Skeletal muscle satellite cell (primary cell): ENCODE data around the gene SLC6A16.
A peak's percentile ranks its signal among the peaks of the same experiment; 100 is the strongest.

Experiments
- H3K27me3 ChIP-seq: 2 replicates; pipeline ENCODE4 v1.7.0; 2013; ENCODE audit warnings: low read length; ENCODE audit not compliant: control insufficient read depth, insufficient read depth
- H3K36me3 ChIP-seq: 2 replicates; pipeline ENCODE4 v1.7.0; 2013; ENCODE audit warnings: mild to moderate bottlenecking, control low read depth, low read length; ENCODE audit not compliant: insufficient read depth
- H3K4me1 ChIP-seq: 2 replicates; pipeline ENCODE4 v1.7.0; 2013; ENCODE audit warnings: low read length; ENCODE audit not compliant: control insufficient read depth, insufficient read depth
- H3K4me2 ChIP-seq: 2 replicates; pipeline ENCODE4 v1.7.0; 2013; ENCODE audit warnings: mild to moderate bottlenecking, low read length
- H3K4me3 ChIP-seq: 2 replicates; pipeline ENCODE4 v1.7.0; 2013; ENCODE audit warnings: low read length
- H3K9ac ChIP-seq: 2 replicates; pipeline ENCODE4 v1.7.0; 2013; ENCODE audit warnings: mild to moderate bottlenecking, low read depth, low read length, moderate library complexity
- H3K9me3 ChIP-seq: replicated peaks from 2 replicates; pipeline ENCODE4 v1.7.0; 2013; ENCODE audit warnings: mild to moderate bottlenecking, control low read depth, low read length

Gene SLC6A16

GRCh38 chr19:49359851-49360820 lies 35.1 kb upstream of the SLC6A16 start:
- Histone ChIP-seq H3K4me1 (peaks cover 8% of the 10 kb centered on the region), H3K9ac (peak overlapping the region; percentile 92), H3K36me3 (peaks cover 5% of the 10 kb centered on the region), H3K9me3 (no peaks in the 10 kb centered on the region), H3K4me3 (no peak overlapping the region), H3K27me3 (no peaks in the 10 kb centered on the region), H3K4me2 (no peak overlapping the region)

- no peaks in the 10 kb centered on the region for H3K9me3 ChIP-seq
- H3K4me1 ChIP-seq, result no peaks in the 10 kb centered on the region
- peaks cover 16% of the 10 kb centered on the region for H3K36me3 ChIP-seq
- no peaks in the 10 kb centered on the region for H3K27me3 ChIP-seq
- H3K4me3 ChIP-seq, result no peak overlapping the region
- H3K4me2 ChIP-seq, result no peak overlapping the region
- H3K9ac ChIP-seq, result no peak overlapping the region
Measured at GRCh38 chr19:49357186-49357585, 32.2 kb upstream of the SLC6A16 start.

GRCh38 chr19:49356382-49356781 lies 31.4 kb upstream of the SLC6A16 start:
- Histone ChIP-seq H3K36me3 (peaks cover 17% of the 10 kb centered on the region), H3K4me1 (no peaks in the 10 kb centered on the region), H3K4me2 (no peak overlapping the region), H3K4me3 (no peak overlapping the region), H3K9me3 (no peaks in the 10 kb centered on the region), H3K27me3 (no peaks in the 10 kb centered on the region), H3K9ac (no peak overlapping the region)

- Histone ChIP-seq H3K4me3 (no peak overlapping the region), H3K9me3 (no peaks in the 10 kb centered on the region), H3K4me1 (no peaks in the 10 kb centered on the region), H3K36me3 (peaks cover 19% of the 10 kb centered on the region), H3K27me3 (no peaks in the 10 kb centered on the region), H3K9ac (no peak overlapping the region), H3K4me2 (no peak overlapping the region)
Measured at GRCh38 chr19:49355909-49356353, 30.9 kb upstream of the SLC6A16 start.

- peaks cover 46% of the 10 kb centered on the region for H3K36me3 ChIP-seq
Measured at GRCh38 chr19:49349567-49349966, 24.6 kb upstream of the SLC6A16 start.

GRCh38 chr19:49348305-49349189 lies 23.6 kb upstream of the SLC6A16 start:
- no peak overlapping the region for H3K9ac ChIP-seq

More at GRCh38 chr19:49349567-49349966, 24.6 kb upstream of the SLC6A16 start:
- Histone ChIP-seq H3K4me1 (no peaks in the 10 kb centered on the region), H3K9ac (no peak overlapping the region), H3K4me3 (no peak overlapping the region), H3K9me3 (no peaks in the 10 kb centered on the region), H3K27me3 (no peaks in the 10 kb centered on the region), H3K4me2 (no peak overlapping the region)

GRCh38 chr19:49347835-49348234 lies 22.8 kb upstream of the SLC6A16 start:
- Histone ChIP-seq H3K9me3 (no peaks in the 10 kb centered on the region), H3K9ac (no peak overlapping the region), H3K4me1 (no peaks in the 10 kb centered on the region), H3K4me2 (no peak overlapping the region), H3K4me3 (no peak overlapping the region), H3K36me3 (peaks cover 48% of the 10 kb centered on the region), H3K27me3 (no peaks in the 10 kb centered on the region)

More at GRCh38 chr19:49348305-49349189, 23.6 kb upstream of the SLC6A16 start:
- no peaks in the 10 kb centered on the region for H3K9me3 ChIP-seq
- peaks cover 44% of the 10 kb centered on the region for H3K36me3 ChIP-seq
- no peak overlapping the region for H3K4me2 ChIP-seq
- H3K4me3 ChIP-seq, result no peak overlapping the region
- no peaks in the 10 kb centered on the region for H3K4me1 ChIP-seq
- H3K27me3 ChIP-seq, result no peaks in the 10 kb centered on the region

GRCh38 chr19:49347191-49347590 lies 22.2 kb upstream of the SLC6A16 start:
- H3K4me1 ChIP-seq, result no peaks in the 10 kb centered on the region
- no peak overlapping the region for H3K9ac ChIP-seq
- no peaks in the 10 kb centered on the region for H3K27me3 ChIP-seq
- peaks cover 54% of the 10 kb centered on the region for H3K36me3 ChIP-seq
- no peaks in the 10 kb centered on the region for H3K9me3 ChIP-seq
- no peak overlapping the region for H3K4me3 ChIP-seq
- H3K4me2 ChIP-seq, result no peak overlapping the region

- H3K9ac ChIP-seq, result no peak overlapping the region
- H3K4me1 ChIP-seq, result peaks cover 7% of the 10 kb centered on the region
- peaks cover 62% of the 10 kb centered on the region for H3K36me3 ChIP-seq
- no peaks in the 10 kb centered on the region for H3K9me3 ChIP-seq
- no peaks in the 10 kb centered on the region for H3K27me3 ChIP-seq
- H3K4me3 ChIP-seq, result no peak overlapping the region
- H3K4me2 ChIP-seq, result no peak overlapping the region
Measured at GRCh38 chr19:49344505-49345423, 19.8 kb upstream of the SLC6A16 start.

GRCh38 chr19:49343123-49343522 lies 18.1 kb upstream of the SLC6A16 start:
- Histone ChIP-seq H3K9ac (no peak overlapping the region), H3K4me1 (peaks cover 15% of the 10 kb centered on the region), H3K9me3 (no peaks in the 10 kb centered on the region), H3K36me3 (peaks cover 55% of the 10 kb centered on the region), H3K4me3 (no peak overlapping the region), H3K27me3 (no peaks in the 10 kb centered on the region), H3K4me2 (no peak overlapping the region)
